ENCODE measurements around the gene MYOC.

- TF ChIP-seq CTCF (IDR thresholded peaks at IDR 0.05; ENCODE audit: poor library complexity) (no peak), EZH2 (IDR thresholded peaks at IDR 0.05; ENCODE audit: borderline replicate concordance) (no peak), EZH2phosphoT487 (IDR thresholded peaks at IDR 0.05; ENCODE audit: low read depth, severe bottlenecking, unreplicated experiment) (no peak)
These were observed 64.3 kb downstream of the MYOC start for GRCh38 chr1:171588230-171588629.
